Mesenchymal stem cell (in vitro differentiated cells and primary cell): Measurements from ENCODE around the gene C1orf210.

Experiments
- DNase-seq: peaks from one replicate; pipeline ENCODE4 v3.0.0-alpha.2; 2013
- H2AFZ ChIP-seq: one replicate; pipeline ENCODE4 v1.6.1; 2013; ENCODE audit warnings: low read depth, mild to moderate bottlenecking, control low read depth, inconsistent platforms, low read length, moderate library complexity
- H2AK5ac ChIP-seq: 2 replicates; pipeline ENCODE4 v1.6.1; 2013; ENCODE audit warnings: low read length, moderate library complexity, mild to moderate bottlenecking, inconsistent platforms; ENCODE audit not compliant: severe bottlenecking
- H2BK120ac ChIP-seq: one replicate; pipeline ENCODE4 v1.6.1; 2013; ENCODE audit warnings: low read depth, mild to moderate bottlenecking, inconsistent platforms, low read length, moderate library complexity
- H2BK12ac ChIP-seq, 2 experiments: one replicate each; pipeline ENCODE4 v1.6.1; 2013; ENCODE audit warnings: inconsistent platforms in 2 of 2, low read length in 2 of 2, mild to moderate bottlenecking in 2 of 2, moderate library complexity in 2 of 2, control low read depth in 1 of 2
- H2BK15ac ChIP-seq: one replicate; pipeline ENCODE4 v1.6.1; 2013; ENCODE audit warnings: mild to moderate bottlenecking, low read depth, inconsistent platforms; ENCODE audit not compliant: poor library complexity, severe bottlenecking
- H2BK5ac ChIP-seq: 2 replicates; pipeline ENCODE4 v1.6.1; 2013; ENCODE audit warnings: low read depth, mild to moderate bottlenecking, low read length, control low read depth, inconsistent platforms; ENCODE audit not compliant: poor library complexity, severe bottlenecking
- H3K14ac ChIP-seq, 2 experiments: one replicate each; pipeline ENCODE4 v1.6.1; 2013; ENCODE audit warnings: inconsistent platforms in 2 of 2, low read length in 2 of 2, control low read depth in 1 of 2, mild to moderate bottlenecking in 1 of 2, moderate library complexity in 1 of 2
- H3K18ac ChIP-seq, 2 experiments: one replicate each; pipeline ENCODE4 v1.6.1; 2013; ENCODE audit warnings: inconsistent platforms in 2 of 2, low read length in 2 of 2, control low read depth in 1 of 2, low read depth in 1 of 2, mild to moderate bottlenecking in 1 of 2
- H3K23ac ChIP-seq, 2 experiments: one replicate each; pipeline ENCODE4 v1.6.1; 2013; ENCODE audit warnings: inconsistent platforms in 2 of 2, low read length in 2 of 2, mild to moderate bottlenecking in 2 of 2, moderate library complexity in 2 of 2, control low read depth in 1 of 2
- H3K27ac ChIP-seq: 2 replicates; pipeline ENCODE4 v1.5.1; 2013; ENCODE audit warnings: mild to moderate bottlenecking, moderate library complexity, low read length, control low read depth, inconsistent platforms; ENCODE audit not compliant: poor library complexity, severe bottlenecking
- H3K27me3 ChIP-seq, 2 experiments: 2 replicates each; pipeline versions ENCODE4 v1.6.1 to v1.7.0; 2013; ENCODE audit warnings: low read length in 2 of 2, mild to moderate bottlenecking in 2 of 2, moderate library complexity in 2 of 2, control low read depth in 1 of 2, inconsistent platforms in 1 of 2; ENCODE audit not compliant: control insufficient read depth in 1 of 2, insufficient read depth in 1 of 2
- H3K36me3 ChIP-seq, 2 experiments: 2 replicates each; pipeline versions ENCODE4 v1.6.1 to v1.7.0; 2013; ENCODE audit warnings: low read length in 2 of 2, control low read depth in 1 of 2, inconsistent platforms in 1 of 2, low read depth in 1 of 2, mild to moderate bottlenecking in 1 of 2; ENCODE audit not compliant: insufficient read depth in 2 of 2, control insufficient read depth in 1 of 2
- H3K4ac ChIP-seq, 2 experiments: one replicate each; pipeline ENCODE4 v1.6.1; 2013; ENCODE audit warnings: inconsistent platforms in 2 of 2, low read length in 2 of 2, mild to moderate bottlenecking in 2 of 2, moderate library complexity in 2 of 2, control low read depth in 1 of 2, low read depth in 1 of 2
- H3K4me1 ChIP-seq: 2 replicates; pipeline ENCODE4 v1.6.1; 2013; ENCODE audit warnings: low read depth, low read length, control low read depth; ENCODE audit not compliant: control insufficient read depth, insufficient read depth
- H3K4me2 ChIP-seq: 2 replicates; pipeline ENCODE4 v1.6.1; 2013; ENCODE audit warnings: low read length, mild to moderate bottlenecking, inconsistent platforms; ENCODE audit not compliant: poor library complexity, severe bottlenecking
- H3K4me3 ChIP-seq, 2 experiments: 2 replicates each; pipeline versions ENCODE4 v1.5.1 to v1.7.0; 2013; ENCODE audit warnings: low read length in 2 of 2, mild to moderate bottlenecking in 2 of 2, control low read depth in 1 of 2, low read depth in 1 of 2; ENCODE audit not compliant: insufficient read depth in 1 of 2
- H3K79me1 ChIP-seq: replicated peaks from 2 replicates; pipeline ENCODE4 v1.6.1; 2013; ENCODE audit warnings: mild to moderate bottlenecking, control low read depth, low read length, inconsistent platforms; ENCODE audit not compliant: poor library complexity, severe bottlenecking
- H3K9ac ChIP-seq: 2 replicates; pipeline ENCODE4 v1.7.0; 2013; ENCODE audit warnings: mild to moderate bottlenecking, low read length, moderate library complexity
- H3K9me3 ChIP-seq: 2 replicates; pipeline ENCODE4 v1.7.0; 2013; ENCODE audit warnings: mild to moderate bottlenecking, low read length; ENCODE audit not compliant: control insufficient read depth
- H4K8ac ChIP-seq: one replicate; pipeline ENCODE4 v1.6.1; 2013; ENCODE audit warnings: inconsistent platforms, mild to moderate bottlenecking, low read length, moderate library complexity
- H4K91ac ChIP-seq: one replicate; pipeline ENCODE4 v1.6.1; 2013; ENCODE audit warnings: mild to moderate bottlenecking, low read length, inconsistent platforms
- WGBS: methylation state at CpG from one replicate; pipeline ENCODE4 v1.1.7; 2013; ENCODE audit warnings: mixed read lengths; 5-methylcytosine and 5-hydroxymethylcytosine counted together

Gene C1orf210

DNA sequence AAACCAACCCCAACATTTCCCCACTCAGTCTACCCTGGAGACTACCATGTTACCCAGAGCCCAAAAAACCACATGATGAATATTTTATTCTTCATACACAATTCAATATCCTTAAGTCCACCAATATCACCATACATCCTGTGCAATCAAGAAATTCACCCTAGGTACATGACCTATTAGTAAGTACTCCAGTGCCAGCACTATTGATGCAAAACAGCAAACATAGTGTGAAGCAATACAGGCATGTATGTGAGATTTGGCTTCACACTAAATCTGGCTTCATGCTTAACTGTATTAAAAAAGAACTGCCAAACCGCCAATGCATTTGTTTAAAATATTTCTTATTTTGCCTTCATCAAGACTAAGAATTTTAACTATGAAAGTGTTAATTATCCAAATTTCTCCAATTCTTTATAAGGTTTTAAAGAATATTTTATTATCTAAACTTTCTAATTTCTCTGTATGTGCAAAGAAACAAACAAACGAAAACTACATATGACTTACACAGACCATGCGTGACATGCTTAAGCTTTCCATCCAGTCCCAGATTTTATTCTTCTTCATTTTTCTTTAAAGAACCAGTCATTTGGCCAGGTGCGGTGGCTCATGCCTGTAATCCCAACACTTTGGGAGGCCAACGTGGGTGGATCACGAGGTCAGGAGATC is 38.0 kb downstream of the C1orf210 start:
- Histone ChIP-seq H4K91ac (no peak overlapping the region), H3K9ac (no peak overlapping the region), H2BK15ac (no peak overlapping the region), H3K18ac (no peak overlapping the region), H4K8ac (no peak overlapping the region), H3K27ac (no peak overlapping the region), H3K14ac (no peak overlapping the region), H3K4me3 (no peak overlapping the region), H3K9me3 (peaks cover 14% of the 10 kb centered on the region), H2BK5ac (no peak overlapping the region), H2AFZ (no peak overlapping the region), H2AK5ac (no peak overlapping the region), H2BK12ac (no peak overlapping the region), H3K4ac (no peak overlapping the region), H3K23ac (no peak overlapping the region), H2BK120ac (no peak overlapping the region), H3K36me3 (no peaks in the 10 kb centered on the region), H3K79me1 (no peaks in the 10 kb centered on the region), H3K4me1 (no peaks in the 10 kb centered on the region), H3K4me2 (no peak overlapping the region), H3K27me3 (no peaks in the 10 kb centered on the region)
- WGBS, result 85% methylated on average over 5 of the region's 6 CpGs
- no peak for DNase-seq

DNA sequence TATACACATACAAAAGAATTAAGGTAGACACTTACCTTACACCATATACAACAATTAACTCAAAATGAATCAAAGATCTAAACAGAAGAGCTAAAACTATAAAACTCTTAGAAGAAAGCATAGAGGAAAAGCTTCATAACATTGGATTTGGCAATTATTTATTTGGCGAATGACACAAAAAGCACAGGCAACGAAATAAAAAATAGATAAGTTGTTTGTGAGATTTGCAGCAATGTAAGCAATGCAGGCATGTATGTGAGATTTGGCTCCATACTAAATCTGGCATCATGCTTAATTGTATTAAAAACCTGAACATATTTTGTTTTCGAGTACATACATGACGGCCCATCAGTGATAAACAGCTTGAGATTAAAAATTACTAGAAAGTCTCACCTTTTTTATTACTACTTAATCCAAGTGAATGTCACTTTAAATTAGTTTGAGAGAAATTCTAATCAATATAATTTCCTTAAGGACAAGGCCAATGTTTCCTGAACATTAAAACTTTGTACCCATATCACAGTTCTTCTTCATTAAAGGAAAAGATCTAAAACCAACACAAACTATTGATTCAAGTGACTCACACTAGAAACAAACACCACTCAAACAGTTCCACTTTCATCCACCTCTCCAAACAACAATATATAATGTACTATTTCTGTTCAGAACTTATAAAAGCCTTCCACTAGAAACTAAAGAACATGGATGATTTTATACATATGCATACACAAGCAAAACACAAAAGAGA is 38.7 kb downstream of the C1orf210 start:
- H2BK12ac ChIP-seq, result no peak overlapping the region
- H3K4me1 ChIP-seq, result no peaks in the 10 kb centered on the region
- H4K8ac ChIP-seq, result no peak overlapping the region
- H2AFZ ChIP-seq, result no peak overlapping the region
- no peak overlapping the region for H3K14ac ChIP-seq
- no peak for DNase-seq
- no peak overlapping the region for H3K4me3 ChIP-seq
- no peak overlapping the region for H3K4me2 ChIP-seq
- H3K36me3 ChIP-seq, result no peaks in the 10 kb centered on the region
- no peak overlapping the region for H4K91ac ChIP-seq
- H2BK120ac ChIP-seq, result no peak overlapping the region
- H3K23ac ChIP-seq, result no peak overlapping the region
- H2BK5ac ChIP-seq, result no peak overlapping the region
- H3K9me3 ChIP-seq, result peaks cover 14% of the 10 kb centered on the region
- no peak overlapping the region for H3K27ac ChIP-seq
- 86% methylated on average over 2 of the region's 4 CpGs for WGBS
- H3K18ac ChIP-seq, result no peak overlapping the region
- H3K9ac ChIP-seq, result no peak overlapping the region
- no peak overlapping the region for H2AK5ac ChIP-seq
- no peak overlapping the region for H3K4ac ChIP-seq
- H3K27me3 ChIP-seq, result no peaks in the 10 kb centered on the region
- no peak overlapping the region for H2BK15ac ChIP-seq
- H3K79me1 ChIP-seq, result no peaks in the 10 kb centered on the region

GRCh38 chr1:43243299-43243698 is 42.1 kb downstream of the C1orf210 start:
- 80% methylated on average over 4 of the region's 6 CpGs for WGBS
- Histone ChIP-seq H3K23ac (no peak overlapping the region), H2BK120ac (no peak overlapping the region)

DNA sequence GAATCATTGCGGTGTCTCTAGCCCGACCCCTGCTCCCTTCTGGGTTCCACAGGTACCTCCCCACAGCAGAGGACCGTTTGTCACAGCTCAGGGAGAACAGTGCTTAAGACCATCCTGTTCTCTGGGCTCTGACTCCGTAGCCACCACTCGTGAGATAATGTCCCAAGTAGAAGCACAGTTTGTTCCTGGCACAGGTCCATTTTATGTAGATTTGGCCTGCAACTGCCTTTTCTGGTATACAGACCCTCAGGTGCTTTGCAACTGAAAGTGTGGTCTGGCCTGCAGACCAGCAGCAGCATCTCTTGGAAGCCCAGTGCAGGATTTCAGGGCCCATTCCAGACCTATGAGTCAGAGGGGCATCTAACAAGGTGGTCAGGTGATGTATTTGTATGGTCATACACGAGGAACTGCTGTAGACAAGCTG is 44.0 kb downstream of the C1orf210 start:
- no peak overlapping the region for H3K4ac ChIP-seq
- no peak overlapping the region for H2BK5ac ChIP-seq
- H2BK120ac ChIP-seq, result no peak overlapping the region
- WGBS, result 72% methylated on average over 6 of the region's 6 CpGs
- DNase-seq, result no peak
- H3K36me3 ChIP-seq, result no peaks in the 10 kb centered on the region
- H3K27me3 ChIP-seq, result no peaks in the 10 kb centered on the region
- peaks cover 5% of the 10 kb centered on the region for H3K9me3 ChIP-seq
- H2BK12ac ChIP-seq, result no peak overlapping the region
- H3K14ac ChIP-seq, result no peak overlapping the region
- no peaks in the 10 kb centered on the region for H3K79me1 ChIP-seq
- H2AK5ac ChIP-seq, result no peak overlapping the region
- H3K23ac ChIP-seq, result no peak overlapping the region
- no peak overlapping the region for H3K4me3 ChIP-seq
- H2AFZ ChIP-seq, result no peak overlapping the region
- no peak overlapping the region for H3K4me2 ChIP-seq
- no peak overlapping the region for H4K8ac ChIP-seq
- H2BK15ac ChIP-seq, result no peak overlapping the region
- peaks cover 3% of the 10 kb centered on the region for H3K4me1 ChIP-seq
- no peak overlapping the region for H3K18ac ChIP-seq
- H4K91ac ChIP-seq, result no peak overlapping the region
- H3K27ac ChIP-seq, result no peak overlapping the region
- no peak overlapping the region for H3K9ac ChIP-seq

More at GRCh38 chr1:43243299-43243698, 42.1 kb downstream of the C1orf210 start:
- Histone ChIP-seq H3K4me1 (peaks cover 3% of the 10 kb centered on the region), H2BK12ac (no peak overlapping the region), H4K91ac (no peak overlapping the region), H2BK5ac (no peak overlapping the region), H3K4me2 (no peak overlapping the region), H3K27me3 (no peaks in the 10 kb centered on the region), H2AFZ (no peak overlapping the region), H3K9me3 (peaks cover 14% of the 10 kb centered on the region), H3K18ac (no peak overlapping the region), H3K27ac (no peak overlapping the region), H3K14ac (no peak overlapping the region), H3K36me3 (no peaks in the 10 kb centered on the region), H3K4me3 (no peak overlapping the region), H3K4ac (no peak overlapping the region), H3K9ac (no peak overlapping the region), H2AK5ac (no peak overlapping the region), H3K79me1 (no peaks in the 10 kb centered on the region), H2BK15ac (no peak overlapping the region), H4K8ac (no peak overlapping the region)
- no peak for DNase-seq
